IPS DF 6.9 (cell line): ENCODE results near the gene N4BP2.
A peak's percentile ranks its signal among the peaks of the same experiment; 100 is the strongest.
"Not testable (repeated sequence)": the region's sequence is repeated elsewhere in the genome, so short reads cannot be mapped to it uniquely, and the experiment has no call there.

Source experiments
- DNase-seq: peaks from one replicate; pipeline ENCODE4 v3.0.0-alpha.2; 2013; ENCODE audit warnings: low read depth, low spot score
- H3K27ac ChIP-seq: one replicate; pipeline ENCODE4 v1.5.1; 2013; ENCODE audit warnings: low read length, control low read depth
- H3K27me3 ChIP-seq: 2 replicates; pipeline ENCODE4 v1.6.1; 2013; ENCODE audit warnings: mild to moderate bottlenecking, low read length; ENCODE audit not compliant: control insufficient read depth, insufficient read depth
- H3K36me3 ChIP-seq: 2 replicates; pipeline ENCODE4 v1.6.1; 2013; ENCODE audit warnings: low read length; ENCODE audit not compliant: control insufficient read depth, insufficient read depth
- H3K4me1 ChIP-seq: 2 replicates; pipeline ENCODE4 v1.6.1; 2013; ENCODE audit warnings: low read length; ENCODE audit not compliant: control insufficient read depth, insufficient read depth
- H3K4me3 ChIP-seq: 2 replicates; pipeline ENCODE4 v1.5.1; 2013; ENCODE audit warnings: mild to moderate bottlenecking, low read length
- H3K9me3 ChIP-seq: 2 replicates; pipeline ENCODE4 v1.6.1; 2013; ENCODE audit warnings: low read length, inconsistent platforms; ENCODE audit not compliant: control insufficient read depth, insufficient read depth
- WGBS: extraction: QIAGEN DNeasy Blood & Tissue Kit; methylation state at CpG from one replicate; pipeline ENCODE4 v1.1.7; 2013; ENCODE audit warnings: mixed read lengths, missing lambda C conversion rate; ENCODE audit not compliant: insufficient read length, insufficient coverage; 5-methylcytosine and 5-hydroxymethylcytosine counted together

The N4BP2 gene

GRCh38 chr4:40056716-40057585 is at the start of gene N4BP2:
Gene N4BP2 (plus strand): TSS chr4:40056850. CDS start chr4:40097341, 40,491 bp downstream.
- no peaks in the 10 kb centered on the region for H3K27me3 ChIP-seq
- DNase-seq = no peak
- H3K4me3 ChIP-seq = peak within 1 kb of the TSS; percentile 89
- no peaks in the 10 kb centered on the region for H3K9me3 ChIP-seq
- H3K4me1 ChIP-seq = no peaks in the 10 kb centered on the region
- no peaks in the 10 kb centered on the region for H3K36me3 ChIP-seq
- whole genome bisulfite sequencing = no CpG with 5 or more reads among the region's 99 CpGs
- no peak within 1 kb of the TSS for H3K27ac ChIP-seq

- no peak overlapping the region for H3K4me3 ChIP-seq
- WGBS = no CpG with 5 or more reads among the region's 2 CpGs
- H3K27me3 ChIP-seq = no peaks in the 10 kb centered on the region
- no peaks in the 10 kb centered on the region for H3K36me3 ChIP-seq
- H3K4me1 ChIP-seq = no peaks in the 10 kb centered on the region
- DNase-seq = no peak
- no peak overlapping the region for H3K27ac ChIP-seq
- no peaks in the 10 kb centered on the region for H3K9me3 ChIP-seq
Measured at GRCh38 chr4:40016007-40016406, 40.6 kb upstream of the N4BP2 start.

- Histone ChIP-seq H3K4me3 (no peak overlapping the region), H3K9me3 (no peaks in the 10 kb centered on the region), H3K36me3 (no peaks in the 10 kb centered on the region), H3K27ac (no peak overlapping the region), H3K4me1 (no peaks in the 10 kb centered on the region), H3K27me3 (no peaks in the 10 kb centered on the region)
- no peak for DNase-seq
- WGBS = no CpG with 5 or more reads among the region's 15 CpGs
Measured at GRCh38 chr4:40020221-40020620, 36.4 kb upstream of the N4BP2 start.

- not testable (repeated sequence) for H3K27me3 ChIP-seq, H3K4me3 ChIP-seq, H3K9me3 ChIP-seq, DNase-seq, H3K36me3 ChIP-seq, H3K4me1 ChIP-seq, H3K27ac ChIP-seq
- WGBS = no CpG with 5 or more reads among the region's 7 CpGs
Measured at GRCh38 chr4:40021116-40021515, 35.5 kb upstream of the N4BP2 start.

- H3K9me3 ChIP-seq, H3K4me3 ChIP-seq, H3K27ac ChIP-seq, DNase-seq, H3K4me1 ChIP-seq, H3K36me3 ChIP-seq, H3K27me3 ChIP-seq: not testable (repeated sequence)
- no CpG with 5 or more reads among the region's 7 CpGs for WGBS
Measured at GRCh38 chr4:40024049-40024448, 32.6 kb upstream of the N4BP2 start.

- Histone ChIP-seq H3K27ac (no peak overlapping the region), H3K36me3 (no peaks in the 10 kb centered on the region), H3K9me3 (no peaks in the 10 kb centered on the region), H3K4me1 (no peaks in the 10 kb centered on the region), H3K4me3 (no peak overlapping the region), H3K27me3 (no peaks in the 10 kb centered on the region)
- WGBS = no CpG with 5 or more reads among the region's 22 CpGs
- no peak for DNase-seq
Measured at GRCh38 chr4:40032785-40033184, 23.9 kb upstream of the N4BP2 start.

GRCh38 chr4:40033613-40034012 is 23.0 kb upstream of the N4BP2 start:
- no peaks in the 10 kb centered on the region for H3K9me3 ChIP-seq
- H3K27ac ChIP-seq = no peak overlapping the region
- no peak for DNase-seq
- H3K36me3 ChIP-seq = no peaks in the 10 kb centered on the region
- H3K27me3 ChIP-seq = no peaks in the 10 kb centered on the region
- WGBS = no CpG with 5 or more reads among the region's 2 CpGs
- H3K4me1 ChIP-seq = no peaks in the 10 kb centered on the region
- no peak overlapping the region for H3K4me3 ChIP-seq

- Histone ChIP-seq H3K9me3 (no peaks in the 10 kb centered on the region), H3K36me3 (no peaks in the 10 kb centered on the region), H3K4me1 (no peaks in the 10 kb centered on the region), H3K4me3 (no peak overlapping the region), H3K27me3 (no peaks in the 10 kb centered on the region), H3K27ac (no peak overlapping the region)
- DNase-seq = no peak
- WGBS = no CpG with 5 or more reads among the region's 7 CpGs
Measured at GRCh38 chr4:40038977-40039376, 17.7 kb upstream of the N4BP2 start.

GRCh38 chr4:40040908-40041307 is 15.7 kb upstream of the N4BP2 start:
- no peak overlapping the region for H3K27ac ChIP-seq

GRCh38 chr4:40043786-40044185 is 12.9 kb upstream of the N4BP2 start:
- Histone ChIP-seq H3K9me3 (no peaks in the 10 kb centered on the region), H3K36me3 (no peaks in the 10 kb centered on the region)
- no CpG with 5 or more reads among the region's 24 CpGs for WGBS

More at GRCh38 chr4:40040908-40041307, 15.7 kb upstream of the N4BP2 start:
- H3K36me3 ChIP-seq = no peaks in the 10 kb centered on the region
- no peaks in the 10 kb centered on the region for H3K4me1 ChIP-seq
- no peak for DNase-seq
- H3K9me3 ChIP-seq = no peaks in the 10 kb centered on the region
- H3K27me3 ChIP-seq = no peaks in the 10 kb centered on the region
- no CpG with 5 or more reads among the region's 4 CpGs for WGBS
- H3K4me3 ChIP-seq = no peak overlapping the region

More at GRCh38 chr4:40043786-40044185, 12.9 kb upstream of the N4BP2 start:
- Histone ChIP-seq H3K27me3 (no peaks in the 10 kb centered on the region), H3K4me1 (no peaks in the 10 kb centered on the region), H3K4me3 (no peak overlapping the region), H3K27ac (no peak overlapping the region)
- DNase-seq = no peak
